Esophagus mucosa (tissue), 1 donor: ENCODE measurements around the gene CDCP1. TPM values are rescaled to one million over a fixed set of nuclear protein-coding genes. Genes with fewer than 3 reads are reported as not detected.
A peak's percentile ranks its signal among the peaks of the same experiment; 100 is the strongest.
"Not testable (repeated sequence)": the region's sequence is repeated elsewhere in the genome, so short reads cannot be mapped to it uniquely, and the experiment has no call there.

Experiments
- ATAC-seq: fragments of 200-7000 bp; cut with Tn5 transposase; one replicate; pipeline ENCODE4 v1.9.1; 2020
- total RNA-seq: library from RNA; stranded (reverse); gene quantifications from one replicate; pipeline ENCODE4 v1.2.4, GENCODE V29; 2023
- donor health status: DM: yes; HTN: yes; CAD: no.

CDCP1 gene
- total RNA-seq, 1 donor from 2014 or later: 85.6 TPM

- no peak for ATAC-seq
These were observed 23.1 kb upstream of the CDCP1 start for GRCh38 chr3:45169125-45169904.

- no peak for ATAC-seq
These were observed 22.3 kb upstream of the CDCP1 start for GRCh38 chr3:45168451-45168850.

- peak; percentile 97 for ATAC-seq
These were observed 21.1 kb upstream of the CDCP1 start for GRCh38 chr3:45167011-45167911.

GRCh38 chr3:45166321-45166879 lies 20.2 kb upstream of the CDCP1 start:
- ATAC-seq: no peak

DNA sequence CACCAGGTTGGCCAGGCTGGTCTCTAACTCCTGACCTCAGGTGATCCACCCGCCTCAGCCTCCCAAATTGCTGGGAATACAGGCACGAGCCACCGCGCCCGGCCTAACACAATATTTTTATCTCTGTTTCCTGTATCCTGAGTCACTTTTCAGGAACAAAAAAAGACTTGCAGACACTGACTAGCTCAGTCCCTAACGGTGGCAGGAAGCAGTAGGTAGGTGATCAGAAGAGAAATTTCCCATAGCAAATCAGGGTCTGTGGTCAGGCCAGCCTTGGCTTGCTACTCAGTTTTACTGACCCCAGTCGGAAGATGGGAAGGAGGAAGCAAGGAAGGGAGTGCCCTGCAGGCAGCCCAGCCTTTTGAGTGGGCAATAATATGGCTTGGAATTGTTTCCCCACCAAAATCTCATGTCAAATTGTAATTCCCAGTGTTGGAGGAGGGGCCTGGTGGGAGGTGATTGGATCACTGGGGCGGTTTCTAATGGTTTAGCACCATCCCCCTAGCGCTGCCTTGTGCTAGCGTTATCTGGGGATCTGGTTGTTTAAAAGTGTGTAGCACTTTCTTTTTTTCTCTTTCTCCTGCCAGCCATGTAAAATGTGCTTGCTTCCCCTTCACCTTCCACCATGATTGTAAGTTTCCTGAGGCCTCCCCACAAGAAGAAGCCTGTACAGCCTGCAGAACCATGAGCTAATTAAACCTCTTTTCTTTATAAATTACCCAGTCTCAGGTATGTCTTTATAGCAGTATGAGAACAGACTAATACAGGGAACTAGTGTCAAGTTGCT lies 19.5 kb upstream of the CDCP1 start:
- ATAC-seq: no peak

DNA sequence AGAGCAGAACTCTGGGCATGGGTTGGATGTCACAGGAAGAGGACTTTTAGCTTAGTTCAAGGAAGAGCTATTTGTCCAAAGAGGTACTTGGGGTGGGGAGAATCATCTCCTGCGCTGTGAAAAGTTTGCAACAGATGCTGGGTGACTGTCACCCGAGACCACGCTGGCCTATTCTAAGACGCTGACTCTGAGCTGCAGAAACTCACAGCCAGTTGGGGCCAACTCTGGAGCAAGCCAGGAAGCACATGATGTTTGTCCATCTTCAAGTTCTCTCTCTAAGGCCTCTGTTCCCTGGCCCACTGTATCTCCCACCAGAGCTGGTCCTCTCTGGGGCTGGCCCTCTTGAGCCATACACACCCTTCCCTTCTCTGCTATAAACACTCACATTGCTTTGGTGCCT lies 17.9 kb upstream of the CDCP1 start:
- no peak for ATAC-seq

GRCh38 chr3:45163481-45163880 lies 17.3 kb upstream of the CDCP1 start:
- no peak for ATAC-seq

GRCh38 chr3:45154641-45155147 lies 8.5 kb upstream of the CDCP1 start:
- peak; percentile 95 for ATAC-seq

DNA sequence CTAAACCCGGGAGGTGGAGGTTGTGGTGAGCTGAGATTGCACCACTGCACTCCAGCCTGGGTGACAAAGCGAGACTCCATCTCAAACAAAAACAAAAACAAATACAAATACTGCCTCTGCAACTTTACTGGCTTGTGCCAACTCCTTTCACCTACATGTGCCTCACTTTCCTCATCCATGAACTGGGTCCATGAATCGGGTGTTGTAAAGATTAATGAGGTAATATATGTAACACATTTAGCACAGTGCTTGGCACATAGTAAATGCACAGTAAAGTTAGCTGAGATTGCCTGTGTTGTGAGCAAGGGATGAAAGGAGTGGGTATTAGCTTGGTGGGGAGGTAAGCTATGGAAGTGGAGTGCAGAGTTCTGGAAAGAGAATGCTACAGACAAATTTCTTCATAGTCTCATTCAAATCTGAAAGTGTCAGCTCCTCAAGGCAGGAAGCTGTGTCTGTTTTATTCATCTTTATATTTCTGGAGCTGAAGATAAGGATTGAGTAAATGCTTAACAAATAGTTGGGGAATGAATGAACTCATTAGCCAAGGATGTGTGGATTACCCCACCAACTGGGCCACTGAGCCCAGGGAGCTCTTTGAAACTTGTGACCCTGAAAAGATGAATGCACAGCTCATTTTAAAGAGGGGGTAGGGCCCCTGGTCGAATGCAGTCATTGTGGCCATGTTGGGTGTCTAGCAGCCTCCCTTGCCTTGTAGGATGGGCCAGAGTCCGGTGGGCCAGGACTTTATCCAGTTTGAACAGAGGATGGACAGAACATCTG lies 7.7 kb upstream of the CDCP1 start:
- ATAC-seq: no peak

DNA sequence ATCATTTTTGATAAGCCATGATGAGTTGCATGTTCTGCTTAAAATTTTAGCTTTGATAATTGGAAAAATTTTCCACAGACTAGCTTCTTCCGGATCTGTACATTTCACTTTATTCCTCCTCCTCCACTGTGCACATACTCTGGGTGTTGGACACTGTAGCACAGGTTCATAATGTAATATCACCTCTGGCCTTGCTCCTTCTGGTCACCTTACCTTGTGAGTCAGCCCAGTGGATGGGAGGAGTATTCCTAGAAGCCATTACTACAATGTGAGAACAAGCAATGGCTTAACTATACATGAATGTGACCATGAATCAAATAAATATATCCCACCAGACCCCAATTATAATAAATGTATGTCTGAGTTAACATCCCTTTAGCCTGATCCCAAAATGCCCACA lies 6.1 kb upstream of the CDCP1 start:
- no peak for ATAC-seq

GRCh38 chr3:45151100-45151499 lies 4.9 kb upstream of the CDCP1 start:
- no peak for ATAC-seq

GRCh38 chr3:45148921-45149320 lies 2.7 kb upstream of the CDCP1 start:
- ATAC-seq: no peak

- ATAC-seq: peak; percentile 76
These were observed 955 bp downstream of the CDCP1 start for GRCh38 chr3:45145223-45145622.

- peak; percentile 7 for ATAC-seq
These were observed 2.2 kb downstream of the CDCP1 start for GRCh38 chr3:45143673-45144671.

DNA sequence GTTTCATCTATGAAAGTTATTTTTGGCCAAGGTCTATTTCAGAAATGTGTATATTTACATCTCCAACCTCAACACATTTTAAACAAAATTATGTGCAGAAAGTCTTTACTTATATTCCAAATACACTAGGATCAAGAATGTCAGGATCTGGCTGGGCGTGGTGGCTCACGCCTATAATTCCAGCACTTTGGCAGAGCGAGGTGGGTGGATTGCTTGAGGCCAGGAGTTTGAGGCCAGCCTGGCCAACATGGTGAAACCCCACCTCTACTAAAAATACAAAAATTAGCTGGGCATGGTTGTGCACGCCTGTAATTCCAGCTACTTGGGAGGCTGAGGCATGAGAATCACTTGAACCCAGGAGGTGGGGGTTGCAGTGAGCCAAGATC lies 5.4 kb downstream of the CDCP1 start:
- not testable (repeated sequence) for ATAC-seq

DNA sequence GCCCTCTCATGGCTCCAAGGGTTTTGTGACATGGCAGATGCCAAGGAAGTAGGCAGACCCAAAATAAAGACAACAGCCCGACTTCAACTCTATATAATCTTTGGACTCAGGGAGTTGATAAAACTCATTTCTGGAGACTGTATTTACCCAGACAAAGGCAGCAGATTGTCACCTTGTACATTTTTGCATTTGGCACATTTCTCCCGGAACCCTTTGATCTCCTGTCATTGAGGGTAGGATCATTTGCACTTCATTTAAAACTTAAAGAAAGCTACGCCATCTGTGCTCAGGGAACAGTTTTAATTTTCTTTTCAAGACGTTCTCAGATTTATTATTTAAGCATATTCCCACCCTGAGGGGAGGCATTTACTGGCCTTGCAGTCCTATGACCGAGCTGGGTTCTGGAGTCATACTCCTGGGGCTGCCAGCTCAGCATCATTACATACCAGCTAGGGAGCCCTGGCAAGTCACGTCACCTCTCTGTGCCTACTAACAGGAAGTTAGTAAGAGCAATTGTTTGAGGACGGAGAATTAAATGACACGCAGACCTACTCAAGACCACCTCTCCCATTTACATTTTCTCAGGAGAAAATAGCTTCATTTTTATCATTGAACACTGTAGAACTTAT lies 5.9 kb downstream of the CDCP1 start:
- peak; percentile 70 for ATAC-seq

- ATAC-seq: peak; percentile 6
These were observed 6.6 kb downstream of the CDCP1 start for GRCh38 chr3:45139372-45140140.

- peak; percentile 68 for ATAC-seq
These were observed 8.5 kb downstream of the CDCP1 start for GRCh38 chr3:45137656-45138181.

DNA sequence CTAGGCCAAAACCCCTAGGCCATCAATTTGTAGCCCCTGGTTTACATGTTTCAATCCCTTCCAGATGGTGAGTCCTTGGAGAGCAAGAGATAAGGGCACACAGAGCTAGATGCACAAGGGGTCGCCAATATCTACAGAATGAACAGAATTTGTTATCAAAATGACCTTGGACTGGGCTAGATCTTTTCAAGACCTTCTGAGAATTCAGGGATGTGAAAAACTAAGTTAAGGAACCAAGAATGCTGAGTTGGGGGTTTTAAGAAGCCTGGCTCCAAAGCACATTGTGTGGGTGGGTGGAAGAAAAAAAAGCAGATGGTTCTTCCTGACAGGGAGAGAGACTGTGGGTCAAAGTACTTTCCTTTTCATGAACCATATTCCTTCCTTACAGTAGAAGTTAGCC lies 10.2 kb downstream of the CDCP1 start:
- ATAC-seq: no peak
